GM12864 (cell line): ENCODE results near the gene PHRF1.

ENCODE experiments used
- DNase-seq: peaks from one replicate; pipeline ENCODE4 v3.0.0-alpha.2; 2011; ENCODE audit warnings: low read depth
- H3K4me3 ChIP-seq: 2 replicates; pipeline ENCODE4 v1.5.1; 2011; ENCODE audit warnings: mild to moderate bottlenecking, low read depth, low read length, control low read depth
- CTCF ChIP-seq: IDR thresholded peaks from 2 replicates; pipeline ENCODE4 v1.5.1; 2011; ENCODE audit warnings: low read depth, mild to moderate bottlenecking, moderate library complexity, low read length, control low read depth, inconsistent platforms; ENCODE audit errors: missing control alignments

Gene PHRF1

GRCh38 chr11:605286-606129 lies 29.2 kb downstream of the PHRF1 start:
- TF ChIP-seq CTCF, result no peak
- no peak for DNase-seq
- no peak overlapping the region for H3K4me3 ChIP-seq

- H3K4me3 ChIP-seq, result no peak overlapping the region
- TF ChIP-seq CTCF, result no peak
- no peak for DNase-seq
Observed at GRCh38 chr11:606245-606644, 30.0 kb downstream of the PHRF1 start.

GRCh38 chr11:607020-607780 lies 30.9 kb downstream of the PHRF1 start:
- no peak for DNase-seq
- no peak for TF ChIP-seq CTCF
- no peak overlapping the region for H3K4me3 ChIP-seq

GRCh38 chr11:607971-608659 lies 31.8 kb downstream of the PHRF1 start:
- no peak overlapping the region for H3K4me3 ChIP-seq
- no peak for TF ChIP-seq CTCF
- DNase-seq, result no peak

- TF ChIP-seq CTCF, result no peak
- no peak for DNase-seq
Observed at GRCh38 chr11:608791-609251, 32.6 kb downstream of the PHRF1 start.

GRCh38 chr11:609341-609811 lies 33.1 kb downstream of the PHRF1 start:
- no peak for DNase-seq
- no peak overlapping the region for H3K4me3 ChIP-seq
- TF ChIP-seq CTCF, result no peak

More at GRCh38 chr11:608791-609251, 32.6 kb downstream of the PHRF1 start:
- H3K4me3 ChIP-seq, result no peak overlapping the region
